Measurements from ENCODE around the gene SPRR1B.
"Not testable (repeated sequence)": the region's sequence is repeated elsewhere in the genome, so short reads cannot be mapped to it uniquely, and the experiment has no call there.

Gene SPRR1B

GRCh38 chr1:152996633-152997400 lies 34.2 kb upstream of the SPRR1B start:
- TF ChIP-seq CTCF (IDR thresholded peaks at IDR 0.05; ENCODE audit: borderline replicate concordance, insufficient read depth, low read depth, low read length): no peak
- H3K4me3 ChIP-seq (ENCODE audit: low read depth, low read length): no peak overlapping the region

GRCh38 chr1:152997901-152998300 lies 33.1 kb upstream of the SPRR1B start:
- H3K4me3 ChIP-seq (ENCODE audit: low read depth, low read length): no peak overlapping the region
- no peak for TF ChIP-seq CTCF (IDR thresholded peaks at IDR 0.05; ENCODE audit: borderline replicate concordance, insufficient read depth, low read depth, low read length)

DNA sequence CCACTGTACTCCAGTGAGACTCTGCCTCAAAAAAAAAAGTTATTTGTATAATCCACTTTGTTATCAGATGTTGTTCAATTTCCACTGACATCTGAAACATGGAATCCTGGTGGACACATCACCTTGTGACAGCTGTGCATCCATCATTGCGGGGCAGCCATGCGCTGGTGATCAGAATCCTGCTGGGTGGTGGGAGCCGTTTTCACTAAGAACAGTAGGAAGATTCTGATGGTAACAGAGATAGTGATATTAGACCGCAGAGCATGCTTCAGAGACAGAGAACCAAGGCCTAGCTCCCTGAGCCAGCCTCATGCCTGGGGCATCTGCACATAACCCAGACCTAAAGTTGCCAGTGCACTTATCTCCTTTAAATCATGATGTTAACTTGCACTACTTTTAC lies 32.5 kb upstream of the SPRR1B start:
- no peak overlapping the region for H3K4me3 ChIP-seq (ENCODE audit: low read depth, low read length)
- TF ChIP-seq CTCF (IDR thresholded peaks at IDR 0.05; ENCODE audit: borderline replicate concordance, insufficient read depth, low read depth, low read length): no peak

DNA sequence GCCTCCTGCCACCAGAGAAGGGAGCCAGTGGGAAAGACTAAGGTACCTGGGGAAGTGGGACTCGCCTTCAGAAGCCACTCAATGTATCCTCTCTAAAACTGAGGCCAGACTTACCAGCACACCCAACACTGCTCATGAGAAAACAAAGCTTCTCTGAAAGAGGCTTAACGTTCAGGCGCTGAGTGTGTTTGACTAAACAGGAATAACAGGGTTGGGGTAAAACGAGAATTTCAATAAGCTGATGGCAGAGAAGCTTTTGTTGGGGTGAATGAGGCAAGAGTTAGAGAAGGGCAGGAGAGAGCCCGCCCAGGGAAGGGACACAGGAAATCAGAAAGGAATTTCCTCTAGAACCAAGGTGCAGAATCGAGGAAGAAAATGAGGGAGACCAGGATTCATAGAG lies 31.2 kb upstream of the SPRR1B start:
- no peak for TF ChIP-seq CTCF (IDR thresholded peaks at IDR 0.05; ENCODE audit: borderline replicate concordance, insufficient read depth, low read depth, low read length)
- H3K4me3 ChIP-seq (ENCODE audit: low read depth, low read length): no peak overlapping the region

DNA sequence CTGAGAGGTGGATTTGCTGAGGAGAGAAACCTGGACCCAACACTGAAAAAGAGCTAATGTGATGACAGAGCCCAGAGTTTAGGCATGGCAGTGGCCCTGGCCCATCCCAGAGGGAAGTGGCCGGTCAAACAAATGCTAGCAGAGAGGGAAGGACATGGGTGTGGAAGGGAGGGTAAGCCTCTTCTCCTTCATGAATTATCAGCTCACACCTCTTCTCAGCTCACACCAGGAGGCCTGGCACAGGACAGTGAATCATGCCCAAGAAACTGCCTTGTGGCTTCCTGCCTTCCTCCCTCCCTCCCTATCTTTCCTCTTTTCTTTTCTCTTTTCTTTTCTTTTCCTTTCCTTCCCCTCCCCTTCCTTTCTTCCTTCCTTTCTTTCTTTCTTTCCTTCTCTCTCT lies 30.7 kb upstream of the SPRR1B start:
- H3K4me3 ChIP-seq (ENCODE audit: low read depth, low read length): no peak overlapping the region
- no peak for TF ChIP-seq CTCF (IDR thresholded peaks at IDR 0.05; ENCODE audit: borderline replicate concordance, insufficient read depth, low read depth, low read length)

- H3K4me3 ChIP-seq (ENCODE audit: low read depth, low read length): no peak within 1 kb of the TSS
- no peak for TF ChIP-seq CTCF (IDR thresholded peaks at IDR 0.05; ENCODE audit: borderline replicate concordance, insufficient read depth, low read depth, low read length)
These were observed 29.6 kb upstream of the SPRR1B start, which contains the start of gene SPRR3 for GRCh38 chr1:153001382-153001781. TSS of gene SPRR3 (plus strand) at chr1:153001749. CDS start at chr1:153003021, 1,272 bp downstream.

GRCh38 chr1:153011235-153011758 lies 19.7 kb upstream of the SPRR1B start:
- not testable (repeated sequence) for H3K4me3 ChIP-seq (ENCODE audit: low read depth, low read length)

- H3K4me3 ChIP-seq (ENCODE audit: low read depth, low read length): not testable (repeated sequence)
These were observed 9.2 kb upstream of the SPRR1B start for GRCh38 chr1:153021829-153022228.

DNA sequence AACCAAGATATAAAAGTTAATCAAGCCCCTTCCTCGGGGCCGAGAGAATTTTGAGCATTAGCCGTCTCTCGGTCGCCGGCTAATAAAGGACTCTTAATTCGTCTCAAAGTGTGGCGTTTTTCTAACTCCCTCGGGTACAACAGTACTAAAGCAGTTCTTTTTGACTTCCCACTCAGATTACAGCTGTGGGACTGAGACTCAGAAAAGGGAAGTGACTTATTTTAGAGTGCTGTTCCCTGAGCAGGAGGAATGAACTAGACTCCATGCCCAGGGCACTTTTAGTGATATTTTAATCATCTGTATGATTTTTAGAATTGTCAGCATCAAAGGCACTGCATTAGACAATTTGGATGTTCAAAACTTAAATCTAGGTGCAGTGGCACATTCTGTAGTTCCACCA lies 8.7 kb upstream of the SPRR1B start:
- not testable (repeated sequence) for H3K4me3 ChIP-seq (ENCODE audit: low read depth, low read length)

Measured in GM12875 (cell line).